Stimulated activated CD4-positive, alpha-beta T cell treated with anti-CD3 and anti-CD28 coated beads, TNF-alpha, amount 100 ng/mL, for 48 hours (primary cell): ENCODE results near the gene PLCG2.

Experiments used
- DNase-seq, 3 donors: peaks; one replicate each; pipeline ENCODE4 v3.0.0-alpha.2; 2020; ENCODE audit warnings: low read depth in 3 of 3

PLCG2 gene

DNA sequence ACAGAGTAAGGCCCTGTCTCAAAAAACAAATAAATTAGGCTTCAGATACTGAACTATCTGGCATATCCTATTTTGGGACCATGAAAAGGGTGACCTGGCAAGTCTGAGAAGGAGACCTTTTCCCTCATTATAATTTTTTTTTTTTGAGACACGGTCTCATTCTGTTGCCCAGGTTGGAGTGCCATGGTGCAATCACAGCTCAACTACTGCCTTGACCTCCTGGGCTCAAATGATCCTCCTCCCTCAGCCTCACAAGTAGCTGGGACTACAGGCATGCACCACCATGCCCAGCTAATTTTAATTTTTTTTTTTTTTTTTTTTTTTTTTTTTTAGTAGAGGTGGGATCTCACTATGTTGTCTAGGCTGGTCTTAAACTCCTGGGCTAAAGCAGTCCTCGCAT, 37.3 kb downstream of the PLCG2 start:
- DNase-seq = no peak

DNA sequence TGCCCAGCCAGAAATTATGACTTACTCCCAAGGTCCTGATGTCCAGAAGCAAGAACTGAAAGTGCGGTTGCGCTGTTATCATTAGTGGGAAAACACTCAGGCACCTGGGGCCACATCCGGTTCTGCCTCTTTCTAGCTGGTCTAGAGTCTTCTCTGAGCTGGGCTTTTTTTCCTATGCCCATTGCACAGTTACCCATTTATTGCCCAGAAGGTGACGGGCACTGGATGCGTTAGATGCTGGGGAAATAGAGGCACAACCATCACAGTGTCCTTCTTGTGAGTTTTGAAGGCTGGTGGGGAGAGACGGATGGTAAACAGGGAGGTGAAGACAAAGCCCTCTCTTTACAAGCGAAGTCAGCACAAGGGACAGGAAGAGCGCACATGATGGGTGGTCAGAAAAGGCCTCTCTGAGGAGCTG, 37.7 kb downstream of the PLCG2 start:
- no peak for DNase-seq

GRCh38 chr16:81817296-81817695, 38.2 kb downstream of the PLCG2 start:
- no peak for DNase-seq

DNA sequence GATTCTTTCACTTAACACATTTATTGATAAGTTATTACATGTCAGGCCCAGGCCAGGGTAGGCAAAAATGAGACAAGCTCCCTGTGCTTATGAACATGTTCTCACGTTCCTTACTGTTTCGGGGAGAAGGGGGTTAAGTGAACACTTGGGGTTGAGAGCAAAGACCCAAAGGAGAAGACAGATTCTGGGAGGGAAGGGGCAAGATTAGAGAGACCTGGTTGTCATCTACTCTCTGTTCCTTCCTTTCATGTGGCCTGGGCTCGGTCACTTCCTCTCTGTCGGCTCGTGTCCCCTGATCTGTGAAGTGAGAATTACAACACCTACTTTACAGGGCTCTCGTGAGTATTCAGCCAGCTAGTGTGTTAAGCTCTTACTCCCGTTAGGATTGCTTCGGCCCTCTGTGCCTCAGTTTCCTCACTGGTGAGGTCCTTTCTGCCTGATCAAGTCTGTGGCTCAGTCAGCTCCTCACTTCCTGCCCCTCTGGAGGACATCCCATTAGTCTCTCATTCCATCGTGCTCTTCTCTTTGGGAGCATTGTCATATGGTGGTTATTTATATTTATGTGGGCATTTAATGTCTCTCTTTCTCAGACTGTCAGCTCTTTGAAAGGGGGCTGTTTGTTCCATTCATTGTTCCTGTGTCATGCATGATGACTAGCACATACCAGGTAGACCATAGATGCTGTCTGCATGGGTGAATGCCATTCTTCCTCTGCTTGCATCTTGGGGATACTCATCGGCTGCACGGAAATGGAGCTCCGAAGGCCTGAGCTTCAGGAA, 38.9 kb downstream of the PLCG2 start:
- DNase-seq = no peak

DNA sequence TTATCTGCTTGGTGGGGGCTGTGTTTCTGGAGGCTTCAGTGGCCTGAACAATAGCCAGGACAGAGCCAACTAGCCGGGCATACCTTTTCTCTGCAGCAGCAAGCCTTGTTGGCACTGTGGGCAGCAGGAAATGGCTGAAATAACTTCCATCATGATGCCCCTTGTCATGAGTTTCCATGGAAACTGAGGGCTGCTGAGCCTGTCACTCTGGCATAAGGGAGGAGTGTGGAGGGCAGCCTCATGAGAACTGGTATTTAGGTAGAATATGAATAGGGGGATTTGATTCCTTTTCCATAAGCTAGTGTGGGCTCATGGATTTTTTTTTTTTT, 39.4 kb downstream of the PLCG2 start:
- DNase-seq = no peak

DNA sequence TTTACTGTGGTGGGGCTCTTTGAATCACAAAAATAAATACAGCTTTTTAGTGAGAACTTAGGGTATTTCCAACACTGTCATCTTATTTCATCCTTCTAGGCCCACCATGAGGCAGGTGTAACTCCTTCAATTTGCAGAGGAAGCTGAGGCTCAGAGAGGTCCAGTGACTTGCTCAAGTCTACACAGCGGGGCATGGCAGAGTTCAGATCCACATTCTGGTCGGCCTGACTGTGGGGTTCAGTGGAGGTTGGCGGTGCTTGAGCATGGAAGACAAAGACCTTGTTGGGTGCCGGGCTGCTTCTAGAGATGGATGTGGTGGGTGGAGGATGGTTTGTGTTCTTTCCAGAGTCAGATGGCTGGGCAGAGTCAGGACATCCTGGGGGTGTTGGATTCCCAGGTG, 39.8 kb downstream of the PLCG2 start:
- DNase-seq = no peak

- DNase-seq = no peak
Measured at GRCh38 chr16:81821436-81822128, 42.5 kb downstream of the PLCG2 start.

DNA sequence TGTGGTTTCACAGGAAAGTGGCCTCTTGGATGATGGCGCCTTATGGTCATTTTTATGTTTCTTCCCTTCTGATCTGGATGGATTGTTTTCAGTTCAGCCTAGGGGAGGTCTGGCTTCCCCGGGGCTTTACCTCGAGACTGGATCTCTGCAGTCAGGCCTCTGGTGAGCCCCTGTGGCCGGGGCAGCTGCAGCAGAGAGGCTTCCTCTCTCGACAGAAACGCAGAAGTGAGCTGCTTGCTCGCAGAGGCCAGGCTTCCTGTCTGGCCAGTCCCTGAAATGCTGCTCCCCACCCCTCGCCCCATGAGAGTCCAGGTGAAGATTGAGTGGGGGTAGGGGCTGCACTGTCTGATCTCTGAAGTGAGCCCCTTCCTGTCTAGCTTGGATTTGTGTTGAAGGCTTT, 44.0 kb downstream of the PLCG2 start:
- DNase-seq = no peak

GRCh38 chr16:81823734-81824133, 44.6 kb downstream of the PLCG2 start:
- DNase-seq = no peak

DNA sequence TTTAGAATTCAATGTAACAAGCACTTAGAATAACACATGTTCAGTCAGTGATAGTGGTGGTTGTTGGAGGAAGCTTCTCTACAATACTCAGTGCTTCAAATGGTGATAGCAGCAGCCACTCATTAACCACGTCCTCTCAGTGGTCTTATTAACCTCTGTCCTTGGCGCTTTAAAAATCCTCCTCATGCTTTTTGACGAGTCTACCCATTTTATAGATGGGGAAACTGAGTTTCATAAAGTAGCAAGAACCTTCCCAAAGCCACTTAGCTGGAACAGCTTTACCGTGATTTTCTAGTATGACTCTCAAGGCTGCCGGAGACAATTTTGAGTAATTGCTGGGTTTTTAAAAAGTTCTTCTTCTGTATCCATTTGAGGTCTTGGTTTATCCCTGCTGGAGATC, 47.4 kb downstream of the PLCG2 start:
- DNase-seq = no peak

DNA sequence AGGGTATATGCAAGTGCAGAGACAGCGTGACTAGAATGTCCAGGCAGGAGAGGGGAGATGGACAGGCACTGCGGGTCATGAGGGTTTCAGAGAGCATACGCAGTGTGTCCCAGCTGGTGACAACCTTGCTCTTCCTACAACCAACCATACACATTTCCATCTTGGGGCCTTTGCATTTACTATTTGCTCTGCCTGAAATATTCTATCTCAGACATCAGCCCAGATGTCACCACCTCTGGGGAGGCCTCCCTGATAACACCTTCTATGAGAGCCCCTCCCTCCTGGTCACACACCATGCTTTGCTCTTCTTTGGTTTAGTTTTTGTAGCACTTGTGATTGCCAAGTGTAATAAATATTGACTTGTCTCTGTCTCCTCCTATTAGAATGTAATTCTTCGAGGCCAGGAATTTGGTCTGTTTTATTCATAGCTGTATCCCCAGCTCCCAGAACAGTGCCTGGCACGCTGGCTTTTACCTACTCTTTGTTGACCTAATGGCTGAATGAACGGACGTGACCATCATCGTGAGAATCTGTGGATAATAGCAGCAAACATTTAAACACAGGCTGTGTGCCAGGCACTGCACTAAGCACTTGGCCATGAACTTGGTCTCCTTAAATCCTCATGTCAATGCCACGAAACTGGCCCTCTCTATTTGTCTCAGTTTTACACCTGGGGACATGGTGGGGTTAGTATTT, 51.9 kb downstream of the PLCG2 start:
- no peak for DNase-seq

- DNase-seq = peak in 2 of 3 donors; percentile 19 to 26
Measured at GRCh38 chr16:81831722-81832126, 52.6 kb downstream of the PLCG2 start.

DNA sequence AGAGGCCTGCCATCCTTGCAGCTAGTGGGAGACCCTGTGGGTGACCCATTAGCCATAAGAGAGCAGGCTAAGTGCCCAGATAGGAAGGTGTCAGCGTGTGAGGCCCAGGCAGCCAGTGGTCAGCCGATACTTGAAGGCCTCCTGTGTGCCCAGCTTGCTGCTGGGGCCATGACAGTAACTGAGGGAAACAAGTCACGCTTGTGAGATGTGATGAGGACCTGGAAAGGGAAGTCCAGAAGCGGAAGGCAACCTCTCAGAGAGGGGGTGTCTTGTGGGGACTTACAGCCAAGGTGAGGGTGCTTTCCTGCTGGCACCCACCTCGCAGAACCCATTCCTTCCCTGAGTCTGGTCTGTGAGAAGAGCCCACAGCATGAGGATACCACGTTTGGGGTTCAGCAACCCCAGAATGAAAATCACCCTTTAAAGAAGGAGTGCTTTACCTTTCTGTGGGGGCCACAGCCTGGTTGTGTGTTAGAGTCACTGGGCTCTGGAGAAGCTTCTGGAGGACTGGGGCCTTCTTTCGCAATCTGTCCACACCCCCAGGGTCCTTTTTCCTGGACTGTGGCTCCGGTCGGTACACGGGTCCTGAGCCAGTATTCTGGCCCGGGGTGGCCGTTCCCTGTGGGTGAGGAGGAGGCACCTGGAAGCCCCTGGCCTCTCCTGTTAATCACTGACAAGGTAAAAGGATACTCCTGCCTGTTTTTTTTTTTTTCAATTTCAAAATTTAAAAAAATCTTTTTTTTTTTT, 53.9 kb downstream of the PLCG2 start:
- no peak for DNase-seq

DNA sequence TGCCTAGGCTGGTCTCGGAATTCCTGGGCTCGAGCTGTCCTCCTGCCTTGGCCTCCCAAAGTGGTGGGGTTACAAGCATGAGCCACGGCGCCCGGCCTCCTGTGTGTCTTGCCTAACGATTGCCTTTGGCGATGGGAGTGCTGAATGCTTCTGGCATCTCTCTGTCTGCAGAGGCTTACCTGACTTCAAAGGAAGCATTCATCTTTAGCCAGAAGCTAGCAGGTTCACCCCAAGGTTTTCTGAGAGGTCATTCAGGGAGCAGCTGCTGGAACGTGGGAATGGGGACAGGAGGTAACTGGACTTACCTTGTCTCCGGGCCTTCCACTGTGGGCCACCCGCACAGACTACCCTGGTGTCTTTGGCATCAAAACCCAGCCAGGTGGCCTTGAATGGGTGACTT, 54.7 kb downstream of the PLCG2 start:
- DNase-seq = no peak

- no peak for DNase-seq
Measured at GRCh38 chr16:81834868-81835267, 55.8 kb downstream of the PLCG2 start.

DNA sequence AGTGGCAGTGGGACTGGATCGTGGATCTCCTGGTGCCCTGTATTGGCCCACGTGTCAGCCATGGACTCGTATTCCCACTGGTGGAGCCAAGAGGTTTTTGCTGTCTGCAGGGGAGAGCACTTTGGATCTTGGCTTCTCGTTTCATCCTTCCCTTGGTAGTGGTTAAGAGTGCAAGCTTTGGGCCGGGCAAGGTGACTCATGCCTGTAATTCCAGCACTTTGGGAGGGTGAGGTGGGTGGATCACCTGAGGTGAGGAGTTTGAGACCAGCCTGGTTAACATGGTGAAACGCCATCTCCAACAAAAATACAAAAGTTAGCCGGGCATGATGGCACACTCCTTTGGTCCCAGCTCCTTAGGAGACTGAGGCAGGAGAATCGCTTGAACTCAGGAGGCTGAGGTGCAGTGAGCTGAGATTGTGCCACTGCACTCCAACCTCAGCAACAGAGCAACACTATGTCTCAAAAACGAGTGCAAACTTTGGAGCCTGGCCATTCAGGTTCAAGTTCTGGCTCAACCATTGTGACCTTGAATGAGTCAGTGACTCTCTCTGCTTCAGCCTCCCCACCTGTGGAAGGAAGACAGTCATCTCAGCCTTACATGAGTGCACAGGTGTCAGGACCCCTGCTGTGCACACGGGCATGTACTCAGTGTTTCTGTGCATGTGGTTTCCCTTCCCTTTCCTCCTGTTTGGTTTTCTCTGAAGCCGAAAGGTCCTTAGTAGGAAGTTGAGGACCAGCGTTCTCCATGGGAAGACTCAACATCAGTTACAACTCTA, 57.4 kb downstream of the PLCG2 start:
- DNase-seq = no peak

DNA sequence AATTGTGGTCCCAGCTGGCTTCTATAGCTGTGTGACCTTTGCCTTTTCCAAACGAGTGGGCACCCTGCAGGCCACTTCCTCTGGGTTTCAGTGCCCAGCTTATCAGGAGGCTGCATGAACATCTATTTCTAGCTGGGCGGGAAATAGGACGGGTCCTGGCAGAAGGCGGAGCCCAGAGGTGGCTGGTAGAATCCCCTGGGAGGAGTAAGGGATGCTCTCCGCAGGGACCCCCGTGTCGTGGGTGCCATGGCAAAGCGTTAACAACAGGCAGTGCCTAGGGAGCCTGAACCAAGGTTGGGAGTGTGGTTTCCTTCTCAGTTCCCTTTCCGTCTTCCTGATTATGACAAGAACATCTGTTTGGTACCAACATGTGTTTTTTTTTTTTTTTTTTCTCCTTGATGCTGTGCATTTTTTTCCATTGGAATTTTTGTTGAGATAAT, 58.2 kb downstream of the PLCG2 start:
- no peak for DNase-seq

DNA sequence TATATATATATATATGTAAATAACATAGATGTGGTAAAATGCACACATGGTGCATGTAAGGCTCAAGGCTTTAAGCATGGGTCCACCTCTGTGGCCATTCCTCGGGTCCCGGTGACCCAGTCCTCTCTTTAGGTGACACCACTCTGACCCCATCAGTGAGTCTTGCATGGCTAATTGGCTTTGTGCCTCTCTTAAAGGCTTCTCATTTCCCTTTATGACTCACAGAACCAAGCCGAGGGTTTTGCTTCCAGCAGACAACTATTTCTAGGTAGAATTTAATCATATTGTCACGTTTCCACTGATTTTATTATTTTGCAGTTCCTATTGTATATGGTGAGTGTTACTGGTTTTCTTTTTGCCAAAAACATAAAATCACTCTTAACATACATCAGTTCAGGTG, 59.7 kb downstream of the PLCG2 start:
- DNase-seq = no peak

GRCh38 chr16:81841722-81842121, 62.6 kb downstream of the PLCG2 start:
- no peak for DNase-seq

GRCh38 chr16:81842564-81843242, 63.6 kb downstream of the PLCG2 start:
- DNase-seq = no peak

DNA sequence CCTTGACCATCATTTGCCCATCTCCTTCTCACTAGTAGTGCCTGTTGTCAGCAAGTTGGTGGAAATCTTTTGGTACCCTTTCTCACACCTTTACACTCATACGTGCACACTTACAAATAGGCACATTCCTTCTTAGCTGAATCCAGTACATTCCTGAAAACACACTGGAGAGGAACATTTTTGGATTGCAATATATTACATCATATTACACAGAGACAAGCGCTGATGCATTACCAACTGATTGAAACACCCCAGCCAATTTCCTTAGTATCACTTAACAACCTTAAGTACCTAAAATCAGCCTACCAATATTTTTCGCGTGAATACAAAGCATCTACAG, 64.1 kb downstream of the PLCG2 start:
- no peak for DNase-seq
